Activated T-helper 1 cell treated with anti-CD3 and anti-CD28 coated beads, Interleukin-2, amount 50 U/mL, for 16 hours (primary cell): ENCODE data around the gene SRSF3.

Experiments used
- DNase-seq, 2 donors: peaks; one replicate each; pipeline ENCODE4 v3.0.0-alpha.2; 2020; ENCODE audit warnings: low read depth in 1 of 2, low spot score in 1 of 2

Gene SRSF3

GRCh38 chr6:36622901-36623546 is 28.9 kb downstream of the SRSF3 start:
- no peak for DNase-seq

- peak; percentile 49 to 62 for DNase-seq
Observed at GRCh38 chr6:36623547-36624459, 29.6 kb downstream of the SRSF3 start.

GRCh38 chr6:36624461-36625157 is 30.4 kb downstream of the SRSF3 start:
- DNase-seq: no peak

- DNase-seq: no peak
Observed at GRCh38 chr6:36625158-36625919, 31.2 kb downstream of the SRSF3 start.

- no peak for DNase-seq
Observed at GRCh38 chr6:36626636-36627035, 32.5 kb downstream of the SRSF3 start.

GRCh38 chr6:36627141-36627540 is 33.0 kb downstream of the SRSF3 start:
- DNase-seq: no peak

GRCh38 chr6:36627801-36628246 is 33.7 kb downstream of the SRSF3 start:
- no peak for DNase-seq

- DNase-seq: no peak
Observed at GRCh38 chr6:36629784-36630183, 35.6 kb downstream of the SRSF3 start.

- DNase-seq: no peak
Observed at GRCh38 chr6:36631326-36632011, 37.3 kb downstream of the SRSF3 start.

GRCh38 chr6:36633370-36633769 is 39.2 kb downstream of the SRSF3 start:
- no peak for DNase-seq

GRCh38 chr6:36633915-36634314 is 39.8 kb downstream of the SRSF3 start:
- no peak for DNase-seq

GRCh38 chr6:36634317-36635108 is 40.4 kb downstream of the SRSF3 start:
- DNase-seq: no peak

- DNase-seq: no peak
Observed at GRCh38 chr6:36636283-36636682, 42.1 kb downstream of the SRSF3 start.

GRCh38 chr6:36636687-36637418 is 42.7 kb downstream of the SRSF3 start:
- DNase-seq: no peak

GRCh38 chr6:36638579-36638978 is 44.4 kb downstream of the SRSF3 start:
- no peak for DNase-seq

GRCh38 chr6:36639171-36639808 is 45.1 kb downstream of the SRSF3 start:
- DNase-seq: peak in 1 of 2 donors; percentile 4

- DNase-seq: no peak
Observed at GRCh38 chr6:36641543-36641942, 47.4 kb downstream of the SRSF3 start.
